Fibroblast of lung (primary cell): Measurements from ENCODE around the gene ZBTB16.

Experiments used
- CTCF ChIP-seq, 2 donors: IDR thresholded peaks in 1 of 2; conservative IDR thresholded peaks in 1 of 2; 1 replicate in 1 of 2; 2 replicates in 1 of 2; pipeline ENCODE4 v1.5.1; 2011 to 2012; ENCODE audit warnings: low read length in 2 of 2, control low read depth in 1 of 2, inconsistent platforms in 1 of 2, low read depth in 1 of 2, mild to moderate bottlenecking in 1 of 2
- EZH2 ChIP-seq: IDR thresholded peaks from 2 replicates; pipeline ENCODE4 v1.5.1; 2012; ENCODE audit warnings: low read length, control low read depth, mild to moderate bottlenecking; ENCODE audit errors: missing control alignments

GRCh38 chr11:114191893-114192292 lies 132.4 kb downstream of the ZBTB16 start:
- TF ChIP-seq CTCF (conservative IDR thresholded peaks at IDR 0.05 in 1 of 2, IDR thresholded peaks at IDR 0.05 in 1 of 2; ENCODE audit: low read depth in 1 of 2, low read length in 2 of 2) (no peak), EZH2 (no peak)
